ENCODE results near the gene THUMPD2.

DNA sequence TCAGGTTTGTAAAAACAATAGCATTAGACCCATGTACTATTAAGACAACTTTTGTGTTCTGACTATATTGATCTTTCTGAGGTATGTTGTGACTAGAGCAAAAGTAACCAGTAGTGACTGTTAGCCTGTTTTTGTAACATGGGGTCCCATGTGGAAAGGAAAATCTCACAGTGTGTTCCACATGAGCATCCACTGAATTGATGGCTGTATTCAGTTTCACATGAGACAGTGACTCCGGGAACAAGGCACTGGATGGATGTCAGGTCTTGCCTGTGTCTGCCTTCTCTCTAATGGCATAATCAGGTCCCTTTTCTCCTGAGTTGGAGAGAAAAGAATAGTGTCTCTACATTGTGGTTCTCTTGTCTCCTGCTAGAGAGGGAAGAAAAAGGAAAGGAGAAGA is 85.8 kb downstream of the THUMPD2 start:
- TF ChIP-seq, protein P1, sequence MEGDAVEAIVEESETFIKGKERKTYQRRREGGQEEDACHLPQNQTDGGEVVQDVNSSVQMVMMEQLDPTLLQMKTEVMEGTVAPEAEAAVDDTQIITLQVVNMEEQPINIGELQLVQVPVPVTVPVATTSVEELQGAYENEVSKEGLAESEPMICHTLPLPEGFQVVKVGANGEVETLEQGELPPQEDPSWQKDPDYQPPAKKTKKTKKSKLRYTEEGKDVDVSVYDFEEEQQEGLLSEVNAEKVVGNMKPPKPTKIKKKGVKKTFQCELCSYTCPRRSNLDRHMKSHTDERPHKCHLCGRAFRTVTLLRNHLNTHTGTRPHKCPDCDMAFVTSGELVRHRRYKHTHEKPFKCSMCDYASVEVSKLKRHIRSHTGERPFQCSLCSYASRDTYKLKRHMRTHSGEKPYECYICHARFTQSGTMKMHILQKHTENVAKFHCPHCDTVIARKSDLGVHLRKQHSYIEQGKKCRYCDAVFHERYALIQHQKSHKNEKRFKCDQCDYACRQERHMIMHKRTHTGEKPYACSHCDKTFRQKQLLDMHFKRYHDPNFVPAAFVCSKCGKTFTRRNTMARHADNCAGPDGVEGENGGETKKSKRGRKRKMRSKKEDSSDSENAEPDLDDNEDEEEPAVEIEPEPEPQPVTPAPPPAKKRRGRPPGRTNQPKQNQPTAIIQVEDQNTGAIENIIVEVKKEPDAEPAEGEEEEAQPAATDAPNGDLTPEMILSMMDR (IDR thresholded peaks at IDR 0.05), result no peak
- TF ChIP-seq ZNF121 (CRISPR knock-in tag; IDR thresholded peaks at IDR 0.05), result no peak
- TF ChIP-seq SP1 (CRISPR knock-in tag; conservative IDR thresholded peaks at IDR 0.05), result no peak
- TF ChIP-seq, protein P2, sequence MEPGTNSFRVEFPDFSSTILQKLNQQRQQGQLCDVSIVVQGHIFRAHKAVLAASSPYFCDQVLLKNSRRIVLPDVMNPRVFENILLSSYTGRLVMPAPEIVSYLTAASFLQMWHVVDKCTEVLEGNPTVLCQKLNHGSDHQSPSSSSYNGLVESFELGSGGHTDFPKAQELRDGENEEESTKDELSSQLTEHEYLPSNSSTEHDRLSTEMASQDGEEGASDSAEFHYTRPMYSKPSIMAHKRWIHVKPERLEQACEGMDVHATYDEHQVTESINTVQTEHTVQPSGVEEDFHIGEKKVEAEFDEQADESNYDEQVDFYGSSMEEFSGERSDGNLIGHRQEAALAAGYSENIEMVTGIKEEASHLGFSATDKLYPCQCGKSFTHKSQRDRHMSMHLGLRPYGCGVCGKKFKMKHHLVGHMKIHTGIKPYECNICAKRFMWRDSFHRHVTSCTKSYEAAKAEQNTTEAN (CRISPR knock-in tag; IDR thresholded peaks at IDR 0.05), result no peak
- no peak for TF ChIP-seq FOXJ3 (CRISPR knock-in tag; IDR thresholded peaks at IDR 0.05; ENCODE audit: borderline replicate concordance)
- TF ChIP-seq, protein P3, sequence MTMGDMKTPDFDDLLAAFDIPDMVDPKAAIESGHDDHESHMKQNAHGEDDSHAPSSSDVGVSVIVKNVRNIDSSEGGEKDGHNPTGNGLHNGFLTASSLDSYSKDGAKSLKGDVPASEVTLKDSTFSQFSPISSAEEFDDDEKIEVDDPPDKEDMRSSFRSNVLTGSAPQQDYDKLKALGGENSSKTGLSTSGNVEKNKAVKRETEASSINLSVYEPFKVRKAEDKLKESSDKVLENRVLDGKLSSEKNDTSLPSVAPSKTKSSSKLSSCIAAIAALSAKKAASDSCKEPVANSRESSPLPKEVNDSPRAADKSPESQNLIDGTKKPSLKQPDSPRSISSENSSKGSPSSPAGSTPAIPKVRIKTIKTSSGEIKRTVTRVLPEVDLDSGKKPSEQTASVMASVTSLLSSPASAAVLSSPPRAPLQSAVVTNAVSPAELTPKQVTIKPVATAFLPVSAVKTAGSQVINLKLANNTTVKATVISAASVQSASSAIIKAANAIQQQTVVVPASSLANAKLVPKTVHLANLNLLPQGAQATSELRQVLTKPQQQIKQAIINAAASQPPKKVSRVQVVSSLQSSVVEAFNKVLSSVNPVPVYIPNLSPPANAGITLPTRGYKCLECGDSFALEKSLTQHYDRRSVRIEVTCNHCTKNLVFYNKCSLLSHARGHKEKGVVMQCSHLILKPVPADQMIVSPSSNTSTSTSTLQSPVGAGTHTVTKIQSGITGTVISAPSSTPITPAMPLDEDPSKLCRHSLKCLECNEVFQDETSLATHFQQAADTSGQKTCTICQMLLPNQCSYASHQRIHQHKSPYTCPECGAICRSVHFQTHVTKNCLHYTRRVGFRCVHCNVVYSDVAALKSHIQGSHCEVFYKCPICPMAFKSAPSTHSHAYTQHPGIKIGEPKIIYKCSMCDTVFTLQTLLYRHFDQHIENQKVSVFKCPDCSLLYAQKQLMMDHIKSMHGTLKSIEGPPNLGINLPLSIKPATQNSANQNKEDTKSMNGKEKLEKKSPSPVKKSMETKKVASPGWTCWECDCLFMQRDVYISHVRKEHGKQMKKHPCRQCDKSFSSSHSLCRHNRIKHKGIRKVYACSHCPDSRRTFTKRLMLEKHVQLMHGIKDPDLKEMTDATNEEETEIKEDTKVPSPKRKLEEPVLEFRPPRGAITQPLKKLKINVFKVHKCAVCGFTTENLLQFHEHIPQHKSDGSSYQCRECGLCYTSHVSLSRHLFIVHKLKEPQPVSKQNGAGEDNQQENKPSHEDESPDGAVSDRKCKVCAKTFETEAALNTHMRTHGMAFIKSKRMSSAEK (CRISPR knock-in tag; IDR thresholded peaks at IDR 0.05; ENCODE audit: borderline replicate concordance), result no peak
- TF ChIP-seq, protein P4, sequence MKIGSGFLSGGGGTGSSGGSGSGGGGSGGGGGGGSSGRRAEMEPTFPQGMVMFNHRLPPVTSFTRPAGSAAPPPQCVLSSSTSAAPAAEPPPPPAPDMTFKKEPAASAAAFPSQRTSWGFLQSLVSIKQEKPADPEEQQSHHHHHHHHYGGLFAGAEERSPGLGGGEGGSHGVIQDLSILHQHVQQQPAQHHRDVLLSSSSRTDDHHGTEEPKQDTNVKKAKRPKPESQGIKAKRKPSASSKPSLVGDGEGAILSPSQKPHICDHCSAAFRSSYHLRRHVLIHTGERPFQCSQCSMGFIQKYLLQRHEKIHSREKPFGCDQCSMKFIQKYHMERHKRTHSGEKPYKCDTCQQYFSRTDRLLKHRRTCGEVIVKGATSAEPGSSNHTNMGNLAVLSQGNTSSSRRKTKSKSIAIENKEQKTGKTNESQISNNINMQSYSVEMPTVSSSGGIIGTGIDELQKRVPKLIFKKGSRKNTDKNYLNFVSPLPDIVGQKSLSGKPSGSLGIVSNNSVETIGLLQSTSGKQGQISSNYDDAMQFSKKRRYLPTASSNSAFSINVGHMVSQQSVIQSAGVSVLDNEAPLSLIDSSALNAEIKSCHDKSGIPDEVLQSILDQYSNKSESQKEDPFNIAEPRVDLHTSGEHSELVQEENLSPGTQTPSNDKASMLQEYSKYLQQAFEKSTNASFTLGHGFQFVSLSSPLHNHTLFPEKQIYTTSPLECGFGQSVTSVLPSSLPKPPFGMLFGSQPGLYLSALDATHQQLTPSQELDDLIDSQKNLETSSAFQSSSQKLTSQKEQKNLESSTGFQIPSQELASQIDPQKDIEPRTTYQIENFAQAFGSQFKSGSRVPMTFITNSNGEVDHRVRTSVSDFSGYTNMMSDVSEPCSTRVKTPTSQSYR (CRISPR knock-in tag; IDR thresholded peaks at IDR 0.05), result no peak
- no peak for TF ChIP-seq ESRRA (CRISPR knock-in tag; IDR thresholded peaks at IDR 0.05; ENCODE audit: borderline replicate concordance)
- no peak for TF ChIP-seq OVOL2 (CRISPR knock-in tag; IDR thresholded peaks at IDR 0.05; ENCODE audit: borderline replicate concordance)
